ENCODE data around the gene KDM2A. TPM values are rescaled to one million over a fixed set of nuclear protein-coding genes. Genes with fewer than 3 reads are reported as not detected.

KDM2A gene
- total and polyA plus RNA-seq, 2 donors (not counting 1 experiment from before 2014, with no cell fraction given), result 132 to 229 TPM

DNA sequence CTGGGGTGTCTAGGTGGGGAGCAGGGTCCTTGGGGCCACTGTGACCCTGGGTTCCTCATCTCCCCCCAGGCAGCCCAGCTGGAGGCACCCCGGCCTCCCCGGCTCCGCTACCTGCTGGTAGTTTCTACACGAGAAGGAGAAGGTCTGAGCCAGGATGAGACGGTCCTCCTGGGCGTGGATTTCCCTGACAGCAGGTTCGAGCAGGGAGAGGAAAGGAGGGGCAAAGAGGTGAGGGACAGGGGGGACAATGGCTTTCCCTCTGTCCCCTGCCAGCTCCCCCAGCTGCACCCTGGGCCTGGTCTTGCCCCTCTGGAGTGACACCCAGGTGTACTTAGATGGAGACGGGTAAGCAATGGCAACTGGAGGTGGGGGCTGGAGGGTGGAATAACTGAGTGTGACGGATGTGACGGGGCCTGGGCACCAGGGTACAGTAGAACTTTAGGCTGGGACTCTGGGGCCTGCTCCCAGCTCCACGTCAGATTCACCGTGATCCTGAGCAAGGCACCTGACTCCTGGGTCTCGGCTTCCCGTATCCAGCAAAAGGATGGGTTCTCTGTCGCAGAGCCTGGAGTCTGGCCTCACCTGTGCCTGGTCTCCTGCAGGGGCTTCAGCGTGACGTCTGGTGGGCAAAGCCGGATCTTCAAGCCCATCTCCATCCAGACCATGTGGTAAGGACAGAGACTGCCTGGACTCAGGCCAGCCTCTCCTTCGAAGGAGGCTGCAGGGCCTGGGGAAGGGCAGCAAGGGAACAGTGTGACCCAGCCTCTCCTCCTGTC, 187.9 kb downstream of the KDM2A start:
- H4K20me1 ChIP-seq (ENCODE audit: control insufficient read depth, insufficient read depth, low read length, poor library complexity, severe bottlenecking), result peaks cover 13% of the 10 kb centered on the region
- WGBS (ENCODE audit: insufficient coverage), result 96% methylated on average over 16 of the region's 19 CpGs
- DNase-seq (no peak), ATAC-seq (ENCODE audit: low read depth) (no peak)
- intact Hi-C loops (cut with micrococcal nuclease), result no loop called here
- Mint-ChIP-seq H3K9me3 (ENCODE audit: insufficient read depth) (no peaks in the 10 kb centered on the region), H3K4me3 (no peak overlapping the region), H3K27ac (no peak overlapping the region), H3K4me1 (peaks cover 2% of the 10 kb centered on the region), H3K27me3 (no peaks in the 10 kb centered on the region)
- H2AFZ ChIP-seq (ENCODE audit: insufficient read depth, low read depth, low read length, poor library complexity, severe bottlenecking), result no peak overlapping the region
- no peaks in the 10 kb centered on the region for H3K79me2 ChIP-seq (ENCODE audit: control insufficient read depth, insufficient read depth, low read length)
- no peaks in the 10 kb centered on the region for H3K9me3 ChIP-seq (ENCODE audit: control extremely low read depth in 1 of 3, control insufficient read depth in 2 of 3, insufficient read depth in 1 of 3, low read length in 2 of 3)
- peaks cover 3 to 4% of the 10 kb centered on the region in 2 donors for H3K4me1 ChIP-seq (ENCODE audit: control insufficient read depth in 2 of 2, insufficient read depth in 2 of 2, low read length in 2 of 2)
- peaks cover 0 to 8% of the 10 kb centered on the region in 2 experiments for H3K36me3 ChIP-seq (replicated peaks in 1 of 2; ENCODE audit: control extremely low read depth in 1 of 2, control insufficient read depth in 1 of 2, extremely low read depth in 1 of 2, insufficient read depth in 2 of 2, low read length in 1 of 2)
- H3K9ac ChIP-seq (ENCODE audit: low read length), result no peak overlapping the region
- H3K27me3 ChIP-seq (replicated peaks in 1 of 4; ENCODE audit: control extremely low read depth in 1 of 4, control insufficient read depth in 3 of 4, insufficient read depth in 4 of 4, low read length in 3 of 4), result no peaks in the 10 kb centered on the region
- H3K4me2 ChIP-seq (replicated peaks; ENCODE audit: low read depth, low read length, poor library complexity, severe bottlenecking), result no peak overlapping the region
- no peak overlapping the region for H3K27ac ChIP-seq (ENCODE audit: low read length in 2 of 2)
- ChIA-PET CTCF (no interaction called here), POLR2A (no interaction called here)
- TF ChIP-seq EZH2 (IDR thresholded peaks at IDR 0.05; ENCODE audit: borderline replicate concordance, insufficient read depth, low read depth, low read length, poor library complexity, severe bottlenecking), result no peak
- TF ChIP-seq, protein P1, sequence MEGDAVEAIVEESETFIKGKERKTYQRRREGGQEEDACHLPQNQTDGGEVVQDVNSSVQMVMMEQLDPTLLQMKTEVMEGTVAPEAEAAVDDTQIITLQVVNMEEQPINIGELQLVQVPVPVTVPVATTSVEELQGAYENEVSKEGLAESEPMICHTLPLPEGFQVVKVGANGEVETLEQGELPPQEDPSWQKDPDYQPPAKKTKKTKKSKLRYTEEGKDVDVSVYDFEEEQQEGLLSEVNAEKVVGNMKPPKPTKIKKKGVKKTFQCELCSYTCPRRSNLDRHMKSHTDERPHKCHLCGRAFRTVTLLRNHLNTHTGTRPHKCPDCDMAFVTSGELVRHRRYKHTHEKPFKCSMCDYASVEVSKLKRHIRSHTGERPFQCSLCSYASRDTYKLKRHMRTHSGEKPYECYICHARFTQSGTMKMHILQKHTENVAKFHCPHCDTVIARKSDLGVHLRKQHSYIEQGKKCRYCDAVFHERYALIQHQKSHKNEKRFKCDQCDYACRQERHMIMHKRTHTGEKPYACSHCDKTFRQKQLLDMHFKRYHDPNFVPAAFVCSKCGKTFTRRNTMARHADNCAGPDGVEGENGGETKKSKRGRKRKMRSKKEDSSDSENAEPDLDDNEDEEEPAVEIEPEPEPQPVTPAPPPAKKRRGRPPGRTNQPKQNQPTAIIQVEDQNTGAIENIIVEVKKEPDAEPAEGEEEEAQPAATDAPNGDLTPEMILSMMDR (IDR thresholded peaks at IDR 0.05), result no peak
- H3K4me3 ChIP-seq (ENCODE audit: control extremely low read depth in 1 of 5, extremely low read depth in 1 of 5, insufficient read depth in 1 of 5, low read depth in 2 of 5, low read length in 4 of 5), result no peak overlapping the region

DNA sequence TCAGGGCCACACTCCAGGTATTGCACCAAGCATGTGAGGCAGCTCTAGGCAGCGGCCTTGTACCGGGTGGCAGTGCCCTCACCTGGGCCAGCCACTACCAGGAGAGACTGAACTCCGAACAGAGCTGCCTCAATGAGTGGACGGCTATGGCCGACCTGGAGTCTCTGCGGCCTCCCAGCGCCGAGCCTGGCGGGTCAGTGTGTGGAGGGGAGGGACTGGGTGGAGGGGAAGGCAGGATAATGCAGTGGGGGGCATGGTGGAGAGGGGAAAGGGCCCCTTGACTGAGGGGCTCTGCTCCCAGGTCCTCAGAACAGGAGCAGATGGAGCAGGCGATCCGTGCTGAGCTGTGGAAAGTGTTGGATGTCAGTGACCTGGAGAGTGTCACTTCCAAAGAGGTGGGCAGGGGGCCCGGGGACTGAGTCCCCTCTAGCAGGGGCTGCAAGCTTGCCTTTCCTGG, 188.5 kb downstream of the KDM2A start:
- H2AFZ ChIP-seq (ENCODE audit: insufficient read depth, low read depth, low read length, poor library complexity, severe bottlenecking), result no peak overlapping the region
- 92% methylated on average over 12 of the region's 12 CpGs for WGBS (ENCODE audit: insufficient coverage)
- peaks cover 5% of the 10 kb centered on the region for H3K4me1 Mint-ChIP-seq
- peaks cover 6 to 8% of the 10 kb centered on the region in 2 donors for H3K4me1 ChIP-seq (ENCODE audit: control insufficient read depth in 2 of 2, insufficient read depth in 2 of 2, low read length in 2 of 2)
- no peaks in the 10 kb centered on the region for H3K9me3 ChIP-seq (ENCODE audit: control extremely low read depth in 1 of 3, control insufficient read depth in 2 of 3, insufficient read depth in 1 of 3, low read length in 2 of 3)
- no peak overlapping the region for H3K4me2 ChIP-seq (replicated peaks; ENCODE audit: low read depth, low read length, poor library complexity, severe bottlenecking)
- no peaks in the 10 kb centered on the region for H3K79me2 ChIP-seq (ENCODE audit: control insufficient read depth, insufficient read depth, low read length)
- H3K4me3 Mint-ChIP-seq, result no peak overlapping the region
- DNase-seq (no peak), ATAC-seq (ENCODE audit: low read depth) (no peak)
- TF ChIP-seq, protein P1 (IDR thresholded peaks at IDR 0.05), result no peak
- no peak for TF ChIP-seq EZH2 (IDR thresholded peaks at IDR 0.05; ENCODE audit: borderline replicate concordance, insufficient read depth, low read depth, low read length, poor library complexity, severe bottlenecking)
- no peaks in the 10 kb centered on the region for H3K9me3 Mint-ChIP-seq (ENCODE audit: insufficient read depth)
- no peaks in the 10 kb centered on the region for H3K27me3 Mint-ChIP-seq
- no peaks in the 10 kb centered on the region for H3K27me3 ChIP-seq (replicated peaks in 1 of 4; ENCODE audit: control extremely low read depth in 1 of 4, control insufficient read depth in 3 of 4, insufficient read depth in 4 of 4, low read length in 3 of 4)
- peaks cover 0 to 2% of the 10 kb centered on the region in 2 experiments for H3K36me3 ChIP-seq (replicated peaks in 1 of 2; ENCODE audit: control extremely low read depth in 1 of 2, control insufficient read depth in 1 of 2, extremely low read depth in 1 of 2, insufficient read depth in 2 of 2, low read length in 1 of 2)
- H4K20me1 ChIP-seq (ENCODE audit: control insufficient read depth, insufficient read depth, low read length, poor library complexity, severe bottlenecking), result peaks cover 7% of the 10 kb centered on the region
- no peak overlapping the region for H3K27ac Mint-ChIP-seq
- no peak overlapping the region for H3K27ac ChIP-seq (ENCODE audit: low read length in 2 of 2)
- no peak overlapping the region for H3K4me3 ChIP-seq (ENCODE audit: control extremely low read depth in 1 of 5, extremely low read depth in 1 of 5, insufficient read depth in 1 of 5, low read depth in 2 of 5, low read length in 4 of 5)
- no peak overlapping the region for H3K9ac ChIP-seq (ENCODE audit: low read length)
- ChIA-PET CTCF (interaction anchor here (0.5 kb wide), 1 partner anchor 91 kb away, joined by 5 read pairs; no protein-coding TSS in a partner anchor), POLR2A (no interaction called here)
- intact Hi-C loops (cut with micrococcal nuclease), result no loop called here

All from B cell (primary cell).